ENCODE data around the gene ZBTB11.

Gene ZBTB11

GRCh38 chr3:101677436-101678286, 729 bp upstream of the ZBTB11 start:
- H3K27ac Mint-ChIP-seq = peak overlapping the region; percentile 92
- H3K4me1 Mint-ChIP-seq (ENCODE audit: low read depth) = peaks cover 39% of the 10 kb centered on the region
- H3K9me3 Mint-ChIP-seq = no peaks in the 10 kb centered on the region
- H3K27me3 Mint-ChIP-seq (ENCODE audit: low read depth) = no peaks in the 10 kb centered on the region
- H3K4me3 Mint-ChIP-seq = peak overlapping the region; percentile 94
- peaks cover 34% of the 10 kb centered on the region for H3K36me3 Mint-ChIP-seq (ENCODE audit: low read depth)

- Mint-ChIP-seq H3K4me3 (peak overlapping the region; percentile 94), H3K4me1 (ENCODE audit: low read depth) (peaks cover 41% of the 10 kb centered on the region), H3K36me3 (ENCODE audit: low read depth) (peaks cover 33% of the 10 kb centered on the region)
Observed at GRCh38 chr3:101676216-101676764, 642 bp downstream of the ZBTB11 start.

GRCh38 chr3:101675709-101676215, 1.2 kb downstream of the ZBTB11 start:
- Mint-ChIP-seq H3K27ac (peak overlapping the region; percentile 95), H3K36me3 (ENCODE audit: low read depth) (peaks cover 32% of the 10 kb centered on the region), H3K4me1 (ENCODE audit: low read depth) (peaks cover 41% of the 10 kb centered on the region), H3K4me3 (peak overlapping the region; percentile 94), H3K27me3 (ENCODE audit: low read depth) (no peaks in the 10 kb centered on the region), H3K9me3 (no peaks in the 10 kb centered on the region)

More at GRCh38 chr3:101676216-101676764, 642 bp downstream of the ZBTB11 start:
- Mint-ChIP-seq H3K27ac (peak overlapping the region; percentile 95), H3K9me3 (no peaks in the 10 kb centered on the region), H3K27me3 (ENCODE audit: low read depth) (no peaks in the 10 kb centered on the region)

- Mint-ChIP-seq H3K9me3 (no peaks in the 10 kb centered on the region), H3K36me3 (ENCODE audit: low read depth) (peaks cover 25% of the 10 kb centered on the region), H3K4me1 (ENCODE audit: low read depth) (peaks cover 41% of the 10 kb centered on the region), H3K27me3 (ENCODE audit: low read depth) (no peaks in the 10 kb centered on the region), H3K27ac (peak overlapping the region; percentile 15), H3K4me3 (peak overlapping the region; percentile 94)
Observed at GRCh38 chr3:101674518-101674917, 2.4 kb downstream of the ZBTB11 start.

- H3K9me3 Mint-ChIP-seq = no peaks in the 10 kb centered on the region
- H3K27ac Mint-ChIP-seq = peak overlapping the region; percentile 27
- peak overlapping the region; percentile 17 for H3K4me3 Mint-ChIP-seq
- H3K4me1 Mint-ChIP-seq (ENCODE audit: low read depth) = peaks cover 41% of the 10 kb centered on the region
- peaks cover 28% of the 10 kb centered on the region for H3K36me3 Mint-ChIP-seq (ENCODE audit: low read depth)
- H3K27me3 Mint-ChIP-seq (ENCODE audit: low read depth) = no peaks in the 10 kb centered on the region
Observed at GRCh38 chr3:101673953-101674352, 3.0 kb downstream of the ZBTB11 start.

GRCh38 chr3:101671014-101671413, 5.9 kb downstream of the ZBTB11 start:
- Mint-ChIP-seq H3K36me3 (ENCODE audit: low read depth) (peaks cover 25% of the 10 kb centered on the region), H3K27me3 (ENCODE audit: low read depth) (no peaks in the 10 kb centered on the region), H3K4me1 (ENCODE audit: low read depth) (peaks cover 34% of the 10 kb centered on the region), H3K4me3 (no peak overlapping the region), H3K27ac (no peak overlapping the region), H3K9me3 (no peaks in the 10 kb centered on the region)

- Mint-ChIP-seq H3K9me3 (no peaks in the 10 kb centered on the region), H3K4me3 (no peak overlapping the region), H3K27me3 (ENCODE audit: low read depth) (no peaks in the 10 kb centered on the region), H3K27ac (no peak overlapping the region), H3K36me3 (ENCODE audit: low read depth) (peaks cover 38% of the 10 kb centered on the region), H3K4me1 (ENCODE audit: low read depth) (peaks cover 12% of the 10 kb centered on the region)
Observed at GRCh38 chr3:101667844-101668243, 9.1 kb downstream of the ZBTB11 start.

- Mint-ChIP-seq H3K36me3 (ENCODE audit: low read depth) (peaks cover 38% of the 10 kb centered on the region), H3K4me1 (ENCODE audit: low read depth) (peaks cover 7% of the 10 kb centered on the region), H3K9me3 (no peaks in the 10 kb centered on the region), H3K27ac (no peak overlapping the region), H3K27me3 (ENCODE audit: low read depth) (no peaks in the 10 kb centered on the region), H3K4me3 (no peak overlapping the region)
Observed at GRCh38 chr3:101667331-101667730, 9.6 kb downstream of the ZBTB11 start.

- H3K9me3 Mint-ChIP-seq = no peaks in the 10 kb centered on the region
Observed at GRCh38 chr3:101665851-101666250, 11.1 kb downstream of the ZBTB11 start.

GRCh38 chr3:101665357-101665756, 11.6 kb downstream of the ZBTB11 start:
- Mint-ChIP-seq H3K9me3 (no peaks in the 10 kb centered on the region), H3K4me3 (no peak overlapping the region), H3K4me1 (ENCODE audit: low read depth) (no peaks in the 10 kb centered on the region), H3K27me3 (ENCODE audit: low read depth) (no peaks in the 10 kb centered on the region), H3K27ac (no peak overlapping the region), H3K36me3 (ENCODE audit: low read depth) (peaks cover 33% of the 10 kb centered on the region)

More at GRCh38 chr3:101665851-101666250, 11.1 kb downstream of the ZBTB11 start:
- H3K4me1 Mint-ChIP-seq (ENCODE audit: low read depth) = peaks cover under 1% of the 10 kb centered on the region
- no peak overlapping the region for H3K27ac Mint-ChIP-seq
- no peaks in the 10 kb centered on the region for H3K27me3 Mint-ChIP-seq (ENCODE audit: low read depth)
- H3K4me3 Mint-ChIP-seq = no peak overlapping the region
- H3K36me3 Mint-ChIP-seq (ENCODE audit: low read depth) = peaks cover 30% of the 10 kb centered on the region

- peaks cover 39% of the 10 kb centered on the region for H3K36me3 Mint-ChIP-seq (ENCODE audit: low read depth)
- H3K4me3 Mint-ChIP-seq = no peak overlapping the region
- no peaks in the 10 kb centered on the region for H3K4me1 Mint-ChIP-seq (ENCODE audit: low read depth)
- H3K27ac Mint-ChIP-seq = no peak overlapping the region
- no peaks in the 10 kb centered on the region for H3K27me3 Mint-ChIP-seq (ENCODE audit: low read depth)
- no peaks in the 10 kb centered on the region for H3K9me3 Mint-ChIP-seq
Observed at GRCh38 chr3:101660714-101661113, 16.2 kb downstream of the ZBTB11 start.

GRCh38 chr3:101656651-101657050, 20.3 kb downstream of the ZBTB11 start:
- no peaks in the 10 kb centered on the region for H3K9me3 Mint-ChIP-seq
- no peak overlapping the region for H3K27ac Mint-ChIP-seq

GRCh38 chr3:101646726-101647125, 30.2 kb downstream of the ZBTB11 start:
- Mint-ChIP-seq H3K27me3 (ENCODE audit: low read depth) (no peaks in the 10 kb centered on the region), H3K4me1 (ENCODE audit: low read depth) (peaks cover 11% of the 10 kb centered on the region), H3K36me3 (ENCODE audit: low read depth) (peaks cover 20% of the 10 kb centered on the region), H3K27ac (no peak overlapping the region), H3K9me3 (no peaks in the 10 kb centered on the region), H3K4me3 (no peak overlapping the region)

More at GRCh38 chr3:101656651-101657050, 20.3 kb downstream of the ZBTB11 start:
- no peaks in the 10 kb centered on the region for H3K4me1 Mint-ChIP-seq (ENCODE audit: low read depth)
- H3K36me3 Mint-ChIP-seq (ENCODE audit: low read depth) = peaks cover 50% of the 10 kb centered on the region
- H3K27me3 Mint-ChIP-seq (ENCODE audit: low read depth) = no peaks in the 10 kb centered on the region
- H3K4me3 Mint-ChIP-seq = no peak overlapping the region

GRCh38 chr3:101643861-101644613, 32.9 kb downstream of the ZBTB11 start:
- Mint-ChIP-seq H3K36me3 (ENCODE audit: low read depth) (peaks cover 10% of the 10 kb centered on the region), H3K4me3 (no peak overlapping the region), H3K27ac (peak overlapping the region; percentile 1), H3K27me3 (ENCODE audit: low read depth) (no peaks in the 10 kb centered on the region), H3K9me3 (no peaks in the 10 kb centered on the region), H3K4me1 (ENCODE audit: low read depth) (peaks cover 11% of the 10 kb centered on the region)

Data from T-helper 1 cell treated with Interleukin-12 subunit alpha and Interleukin-12 subunit beta and Interleukin-4 antibody, amounts not matched to agents 30 μg/mL and 1 μg/mL, for 36 hours (primary cell).